Measurements from ENCODE around the gene CHRNA4.

The CHRNA4 gene

DNA sequence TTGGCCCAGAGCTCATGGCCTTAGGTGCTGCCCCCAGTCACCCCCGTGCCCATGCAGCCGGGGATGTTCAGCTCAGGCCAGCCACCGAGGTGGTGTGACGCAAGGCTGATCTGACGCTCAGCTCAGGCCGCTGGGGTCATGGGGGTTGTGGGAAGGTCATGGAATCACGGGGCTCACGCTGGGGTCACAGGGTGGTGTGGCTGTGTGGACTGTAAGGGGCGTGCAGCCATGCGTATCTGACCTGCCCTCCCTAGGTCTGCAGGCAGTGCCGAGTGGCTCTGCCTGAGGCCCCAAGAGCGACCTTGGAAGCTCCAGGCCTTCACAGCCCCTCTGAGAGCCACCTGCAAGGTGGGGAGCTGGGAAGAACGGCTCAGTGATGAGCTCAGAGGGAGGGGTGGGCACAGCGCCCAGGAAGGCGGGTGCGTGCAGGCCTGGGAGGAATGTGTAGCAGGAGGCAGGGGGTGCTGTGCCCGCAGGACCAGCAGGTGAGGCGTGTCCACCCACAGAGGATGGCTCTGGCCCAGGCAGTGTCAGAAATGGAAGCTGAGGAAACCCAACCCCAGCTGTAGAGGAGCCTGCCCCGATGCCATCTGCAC lies 27.8 kb downstream of the CHRNA4 start:
- no peak for DNase-seq (ENCODE audit: low read depth)

DNA sequence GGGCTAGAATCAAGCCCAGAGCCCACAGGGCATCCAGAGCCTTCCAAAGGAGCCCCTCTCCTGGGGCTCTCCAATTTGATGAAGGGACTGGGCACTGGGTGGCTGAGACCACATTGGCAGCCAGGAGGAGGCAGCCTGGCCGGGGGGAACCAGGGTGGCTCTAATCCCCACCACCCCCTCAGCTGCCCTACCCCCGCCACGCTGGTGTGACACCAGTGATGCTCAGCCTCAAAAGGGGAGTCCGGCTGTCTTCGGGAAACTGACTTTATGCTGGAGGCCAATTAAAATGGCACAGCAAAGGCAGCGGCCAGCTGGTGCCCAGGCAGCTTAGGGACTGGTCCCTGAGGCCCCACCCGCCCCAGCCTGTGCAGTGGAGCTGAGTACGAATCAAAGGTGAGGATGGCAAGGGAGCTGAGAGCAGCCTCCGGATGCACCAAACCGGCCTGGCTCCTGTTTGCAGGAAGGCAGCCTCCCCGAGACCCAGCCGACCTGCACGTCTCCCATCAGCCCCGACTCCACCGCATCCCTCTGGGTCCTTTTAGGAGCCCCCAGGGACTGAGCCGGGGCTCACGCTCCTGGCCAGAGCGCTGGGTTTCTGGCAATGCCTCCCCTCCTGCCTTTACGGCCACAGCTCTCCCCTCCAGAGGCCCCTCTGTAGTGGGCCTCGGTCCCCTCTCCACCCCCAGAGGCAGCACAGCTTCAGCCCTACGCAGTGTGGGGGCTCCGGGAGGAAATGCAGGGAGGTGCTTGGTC lies 28.5 kb downstream of the CHRNA4 start:
- DNase-seq (ENCODE audit: low read depth) = no peak

DNA sequence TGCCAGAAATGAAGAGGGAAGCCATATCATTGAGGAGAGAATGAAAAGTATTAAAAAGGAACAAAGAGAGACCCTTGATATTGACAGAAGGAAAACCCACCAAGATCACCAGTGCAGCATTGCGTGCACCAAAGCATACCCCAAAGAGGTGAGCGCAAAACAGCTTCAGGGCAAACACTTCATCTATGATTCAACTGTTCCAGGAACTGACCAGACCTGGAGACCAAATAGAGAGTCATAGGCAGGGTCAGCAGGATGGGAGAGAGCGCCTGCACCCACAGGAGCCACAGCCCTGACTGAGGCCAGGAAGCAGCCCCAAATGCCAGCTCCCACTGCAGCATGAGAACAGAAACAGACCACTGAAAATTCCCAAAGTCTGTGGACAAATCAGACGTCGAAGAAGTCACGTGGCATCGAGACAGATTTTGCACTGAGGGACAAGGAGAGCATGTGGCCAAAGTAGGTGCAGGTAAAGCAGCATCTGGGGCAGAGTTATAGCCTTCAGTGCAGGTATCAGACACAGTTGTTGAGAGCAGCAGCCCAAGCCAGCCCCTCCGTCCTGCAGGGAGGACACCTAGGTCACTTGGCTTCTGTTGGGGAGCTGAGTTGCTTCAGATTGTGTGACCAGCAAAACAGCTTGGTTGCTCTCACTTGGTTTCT lies 29.3 kb downstream of the CHRNA4 start:
- DNase-seq (ENCODE audit: low read depth) = no peak

DNA sequence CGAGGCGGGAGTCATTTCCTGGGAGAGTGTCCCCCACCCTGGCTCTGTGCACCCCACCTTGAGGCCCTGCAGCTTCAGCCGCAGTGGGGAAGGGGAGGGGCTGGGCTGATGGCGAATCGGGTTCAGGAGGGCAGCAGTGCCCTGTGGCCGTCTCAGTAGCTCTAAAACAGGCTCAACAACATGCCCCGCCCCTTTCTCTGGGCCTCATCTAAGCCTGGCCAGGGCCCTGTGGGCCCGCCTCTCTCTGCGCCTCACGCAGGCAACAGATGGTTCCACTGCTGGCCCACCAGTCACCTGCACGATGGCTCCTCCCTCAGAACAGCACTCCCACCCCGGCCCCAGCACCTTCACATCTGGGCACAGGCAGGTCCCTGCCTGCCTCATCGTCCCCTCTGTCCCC lies 30.2 kb downstream of the CHRNA4 start:
- no peak for DNase-seq (ENCODE audit: low read depth)

DNA sequence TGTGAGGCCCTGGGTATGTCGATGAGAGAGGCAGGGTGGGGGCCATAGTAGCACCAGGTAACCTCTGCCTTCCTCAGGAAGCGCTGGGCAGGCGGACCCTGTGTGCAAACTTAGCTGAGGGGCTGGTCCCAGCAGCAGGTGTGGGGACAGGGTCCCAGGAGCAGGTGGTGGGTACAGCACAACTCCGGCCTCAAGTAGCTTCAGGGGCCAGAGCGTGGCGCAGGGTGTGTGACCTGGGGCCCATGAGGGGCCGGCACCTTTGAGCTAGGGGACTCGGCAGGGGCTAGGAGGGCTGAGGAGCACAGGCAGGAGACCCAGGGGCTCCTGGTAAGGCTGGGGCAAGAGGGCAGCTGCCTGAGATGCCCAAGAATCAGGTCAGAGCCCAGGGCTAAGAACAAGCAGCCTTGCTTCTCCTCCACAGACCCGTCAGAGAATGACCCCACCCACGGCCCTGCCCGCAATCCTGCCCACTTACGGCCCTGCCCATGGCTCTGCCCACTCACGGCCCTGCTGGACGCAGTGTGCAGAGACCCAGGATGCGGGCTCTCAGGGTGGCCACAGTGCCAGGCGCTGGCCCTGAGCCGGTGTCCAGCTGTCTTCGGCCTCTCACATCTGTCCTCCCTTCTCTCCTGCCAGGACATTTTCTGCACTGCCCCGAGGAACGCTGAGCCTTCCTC lies 30.9 kb downstream of the CHRNA4 start:
- DNase-seq (ENCODE audit: low read depth) = no peak

DNA sequence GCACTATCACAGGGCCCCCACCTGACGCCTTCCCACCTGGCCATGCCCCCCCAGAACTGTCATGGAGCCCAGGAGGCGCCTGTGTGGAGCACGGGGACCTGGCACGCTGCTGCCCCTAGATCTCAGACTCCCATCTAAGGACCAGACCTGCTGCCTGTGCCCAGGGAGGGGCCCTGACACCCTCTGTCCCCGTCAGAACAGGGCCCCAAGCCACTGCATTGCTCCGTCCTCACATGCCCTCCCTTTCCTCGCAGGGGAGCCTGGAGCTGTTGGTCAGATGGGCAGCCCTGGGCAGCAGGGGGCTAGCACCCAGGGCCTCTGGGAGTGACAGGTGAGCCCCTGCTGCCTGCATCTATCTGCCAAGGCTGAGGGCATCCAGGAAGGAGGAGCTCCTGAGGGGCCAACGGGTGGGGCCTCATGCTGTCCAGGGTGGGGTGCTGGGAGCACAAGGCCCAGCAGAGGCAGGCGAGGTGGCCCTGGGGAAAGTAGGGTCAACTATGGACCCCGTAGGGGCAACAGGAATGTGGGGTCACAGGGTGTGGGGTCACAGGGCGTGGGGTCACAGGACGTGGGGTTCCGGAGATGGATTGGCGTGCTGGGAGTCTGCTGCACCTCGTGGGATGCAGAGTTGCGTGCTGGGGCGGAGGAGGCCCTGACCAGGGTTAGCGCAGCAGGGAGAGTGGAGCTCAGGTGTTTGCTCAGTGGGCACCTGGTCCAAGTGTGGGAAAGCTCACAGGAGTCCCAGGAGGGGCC lies 31.6 kb downstream of the CHRNA4 start:
- no peak for DNase-seq (ENCODE audit: low read depth)

DNA sequence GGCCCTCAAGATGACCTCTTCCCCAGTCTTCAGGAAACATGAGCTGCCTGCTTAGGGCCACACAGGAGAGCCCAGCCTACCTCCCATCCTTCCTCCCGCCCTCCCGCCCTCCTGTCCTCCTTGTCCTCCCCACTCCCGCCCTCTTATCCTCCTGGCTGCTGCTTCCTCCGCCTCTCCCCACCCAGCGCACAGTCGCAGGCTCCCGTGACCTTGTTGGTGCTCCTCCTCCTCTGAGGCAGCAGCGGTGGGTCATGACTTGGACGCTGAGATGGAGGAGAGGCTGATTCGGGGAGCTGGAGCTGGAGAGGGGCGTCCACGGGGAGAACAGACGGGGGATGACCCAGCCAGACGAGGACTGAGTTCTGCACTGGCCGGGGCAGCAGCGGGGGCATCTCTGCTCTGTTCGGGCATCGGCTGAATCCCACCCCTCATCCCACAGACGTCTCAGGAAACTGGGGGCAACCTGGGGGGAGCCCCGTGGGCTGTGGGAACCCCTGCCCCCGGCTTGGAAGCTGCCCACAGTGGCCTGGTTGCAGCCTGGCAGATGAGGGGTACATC lies 32.4 kb downstream of the CHRNA4 start:
- DNase-seq (ENCODE audit: low read depth) = no peak

DNA sequence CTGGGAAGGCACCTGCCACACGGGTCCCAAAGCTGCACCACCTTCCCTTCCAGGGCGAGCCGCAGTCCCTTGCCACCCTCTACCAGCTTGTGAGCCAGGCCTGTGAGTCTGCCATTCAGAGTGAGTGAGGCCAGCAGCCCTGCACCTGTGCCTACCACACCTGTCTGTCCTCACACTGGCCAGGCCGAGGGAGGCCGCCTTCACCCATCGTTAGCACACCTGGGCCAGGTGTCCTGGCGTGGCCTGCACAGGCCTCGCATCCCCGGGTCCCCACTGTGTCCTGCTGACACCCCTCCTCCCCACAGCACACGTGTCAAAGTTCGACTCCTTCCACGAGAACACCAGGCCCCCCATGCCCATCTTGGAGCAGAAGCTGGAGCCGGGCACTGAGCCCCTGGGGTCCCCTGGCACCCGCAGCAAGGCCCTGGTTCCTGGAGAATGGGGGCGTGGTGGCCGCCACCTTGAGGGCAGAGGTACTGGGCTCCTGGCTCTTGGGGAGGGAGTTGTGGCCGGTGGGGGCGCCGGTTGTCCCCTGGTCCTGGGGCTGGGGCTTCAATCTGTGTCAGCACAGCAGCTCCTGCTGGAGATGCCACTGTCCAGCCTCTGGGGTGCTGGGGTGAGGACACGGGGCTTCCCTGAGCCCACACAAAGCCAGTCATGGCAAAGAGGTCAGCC lies 33.0 kb downstream of the CHRNA4 start:
- DNase-seq (ENCODE audit: low read depth) = no peak

DNA sequence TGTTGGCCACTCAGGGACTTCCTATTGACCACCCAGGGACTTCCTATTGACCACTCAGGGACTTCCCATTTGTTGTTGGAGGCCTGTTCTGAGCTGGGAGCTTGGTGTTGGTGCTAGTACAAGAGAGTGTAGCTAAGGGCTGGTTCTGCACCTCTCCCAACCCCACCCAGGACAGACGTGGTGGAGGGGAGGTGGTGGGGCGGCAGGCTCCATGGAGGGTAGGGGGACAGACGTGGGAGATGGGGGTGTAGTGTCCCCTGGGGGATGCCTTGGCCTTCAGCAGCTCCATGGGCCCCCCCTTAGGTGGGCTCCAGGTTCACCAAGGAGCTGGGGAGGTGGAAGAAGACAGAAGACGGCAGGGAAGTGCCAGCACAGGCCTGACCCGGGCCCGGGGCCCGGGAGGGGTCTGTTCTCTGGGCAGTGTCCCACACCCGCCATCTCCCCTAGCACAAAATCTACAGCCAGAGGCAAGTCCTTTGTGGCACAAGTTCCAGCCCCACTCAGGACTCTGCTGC lies 33.9 kb downstream of the CHRNA4 start:
- no peak for DNase-seq (ENCODE audit: low read depth)

DNA sequence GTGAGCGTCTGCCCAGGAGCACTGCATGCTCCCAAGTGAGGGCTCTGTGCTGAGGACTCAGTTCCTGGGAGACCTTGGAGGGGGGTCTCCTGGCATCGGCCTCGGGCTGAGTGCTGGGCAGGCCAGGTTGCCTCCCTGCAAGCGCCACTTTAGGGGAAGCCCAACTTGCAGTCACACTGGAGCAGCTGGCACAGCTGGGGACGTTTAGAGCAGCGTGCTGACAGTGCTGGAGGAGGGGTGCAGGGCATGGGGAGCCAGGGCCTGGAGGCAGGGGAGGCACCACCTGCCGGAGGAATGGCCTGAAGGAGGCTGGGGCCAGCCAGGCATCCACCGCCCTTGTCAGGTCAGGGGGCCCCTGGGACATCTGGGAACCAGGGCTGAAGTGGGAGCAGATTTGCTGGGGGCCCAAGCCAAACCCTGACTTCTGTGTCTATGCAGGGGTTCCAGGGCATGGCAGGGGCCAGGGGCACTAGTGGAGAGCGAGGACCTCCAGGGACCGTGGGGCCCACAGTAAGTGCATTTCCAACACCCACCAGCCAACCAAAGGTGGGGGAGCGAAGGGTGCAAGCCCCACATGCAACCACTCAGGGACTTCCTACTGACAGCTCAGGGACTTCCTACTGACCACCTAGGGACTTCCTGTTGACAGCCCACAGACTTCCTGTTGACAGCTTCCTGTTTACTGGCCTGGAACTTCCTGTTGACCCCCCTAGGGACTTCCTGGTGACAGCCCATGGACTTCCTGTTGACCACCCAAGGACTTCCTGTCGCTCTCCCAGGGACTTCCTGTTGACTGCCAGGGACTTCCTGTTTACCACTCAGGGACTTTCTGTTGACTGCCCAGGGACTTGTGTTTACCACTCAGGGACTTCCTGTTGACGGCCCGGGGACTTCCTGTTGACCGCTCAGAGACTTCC lies 34.6 kb downstream of the CHRNA4 start:
- no peak for DNase-seq (ENCODE audit: low read depth)

DNA sequence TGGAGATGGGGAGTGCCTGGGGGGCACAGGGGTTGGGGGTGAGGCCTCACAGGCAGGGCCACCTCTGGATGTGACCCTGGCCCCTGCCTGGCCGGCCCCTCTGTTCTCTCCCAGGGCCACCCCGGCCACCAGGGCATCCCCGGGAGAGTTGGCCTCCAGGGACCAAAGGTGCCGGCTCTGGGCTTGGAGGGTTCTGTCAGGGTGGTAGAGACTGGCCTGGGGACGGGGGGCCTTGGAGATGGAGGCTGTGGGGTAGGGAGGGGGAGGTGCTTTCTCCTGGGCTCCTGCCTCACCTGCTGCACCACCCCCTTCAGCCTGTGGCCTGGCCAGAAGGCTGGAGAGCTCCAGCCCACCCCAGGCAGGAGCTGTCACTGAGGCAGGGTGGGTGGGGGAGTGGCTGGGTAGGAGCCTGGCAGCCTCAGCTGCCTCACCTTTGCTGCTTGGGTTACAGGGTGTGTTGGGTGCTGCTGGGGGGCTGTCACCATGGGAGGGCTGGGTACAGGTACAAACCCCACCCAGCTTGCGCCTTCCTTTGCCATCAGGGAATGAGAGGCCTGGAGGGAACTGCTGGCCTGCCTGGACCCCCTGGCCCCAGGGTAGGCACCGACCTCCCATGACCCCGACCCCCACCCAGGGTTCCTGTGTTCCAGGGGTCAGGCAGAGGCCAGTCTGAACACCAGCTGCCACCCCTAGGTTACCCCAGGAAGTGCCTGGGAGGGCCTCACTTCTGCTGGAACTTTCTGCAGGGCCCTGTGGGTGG lies 35.4 kb downstream of the CHRNA4 start:
- no peak for DNase-seq (ENCODE audit: low read depth)

DNA sequence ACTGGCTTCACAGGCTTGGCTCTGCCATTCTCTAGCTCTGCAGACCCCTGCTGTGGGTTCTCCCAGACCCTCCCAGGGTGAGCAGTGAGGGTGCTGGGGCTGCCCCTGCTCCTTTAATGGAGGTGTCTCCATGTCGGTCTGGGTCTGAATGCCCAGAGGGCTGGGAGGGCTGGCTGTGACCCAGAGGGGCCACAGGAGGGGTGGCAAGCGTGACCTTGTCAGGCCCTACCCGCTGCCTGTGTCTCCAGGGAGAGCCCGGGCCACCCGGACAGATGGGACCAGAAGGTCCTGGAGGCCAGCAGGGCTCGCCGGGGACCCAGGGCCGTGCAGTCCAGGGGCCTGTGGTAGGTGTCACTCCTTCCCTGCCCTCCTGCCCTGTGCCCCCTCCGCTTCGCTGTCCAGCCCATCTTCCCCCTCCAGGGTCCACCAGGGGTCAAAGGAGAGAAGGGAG lies 36.1 kb downstream of the CHRNA4 start:
- DNase-seq (ENCODE audit: low read depth) = no peak

DNA sequence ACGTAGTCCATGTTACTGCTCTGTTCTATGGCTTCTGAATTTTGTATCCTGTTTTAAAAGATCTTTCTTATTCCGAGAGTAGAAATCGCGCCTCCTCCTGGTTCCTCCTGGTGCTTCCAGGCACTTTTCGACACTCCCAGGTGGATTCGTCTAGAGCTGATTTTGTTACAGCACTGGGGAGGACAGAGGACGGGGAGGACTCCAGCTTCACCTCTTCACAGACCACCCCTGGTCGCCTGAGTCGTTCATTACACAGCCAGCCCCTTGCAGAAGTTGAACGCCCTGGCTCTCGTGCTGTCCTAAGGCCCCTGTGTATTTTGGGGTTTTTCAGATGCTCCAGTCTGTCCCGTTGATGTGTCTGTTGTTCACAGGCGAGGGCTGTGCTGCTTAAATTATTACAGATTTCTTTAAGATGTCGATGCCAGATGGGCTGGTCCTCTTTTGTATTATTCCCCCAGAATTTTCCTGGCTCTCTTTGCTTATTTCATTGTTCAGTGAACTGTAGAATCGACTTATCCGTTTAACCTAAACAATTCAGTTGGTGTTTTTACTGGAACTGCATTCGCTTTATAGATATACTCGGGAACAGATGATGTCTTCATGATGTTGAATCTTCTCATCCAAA lies 37.7 kb downstream of the CHRNA4 start:
- DNase-seq (ENCODE audit: low read depth) = no peak

DNA sequence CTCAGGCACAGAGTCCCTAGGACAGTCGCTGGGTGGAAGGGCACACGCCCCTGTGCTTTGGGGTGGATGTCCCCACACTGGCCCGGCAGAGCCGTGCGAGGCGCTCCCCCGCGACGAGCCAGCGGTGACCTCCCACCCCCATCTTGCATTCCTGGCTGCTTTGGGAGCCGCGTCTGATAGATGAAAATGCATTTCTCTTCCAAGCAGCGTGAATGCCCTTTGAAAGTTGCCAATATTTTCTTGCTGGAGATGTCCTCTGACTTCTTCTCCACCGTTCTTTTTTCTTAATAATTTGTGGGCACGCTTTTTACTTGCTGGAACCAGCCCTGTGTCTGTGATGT lies 38.2 kb downstream of the CHRNA4 start:
- DNase-seq (ENCODE audit: low read depth) = no peak

DNA sequence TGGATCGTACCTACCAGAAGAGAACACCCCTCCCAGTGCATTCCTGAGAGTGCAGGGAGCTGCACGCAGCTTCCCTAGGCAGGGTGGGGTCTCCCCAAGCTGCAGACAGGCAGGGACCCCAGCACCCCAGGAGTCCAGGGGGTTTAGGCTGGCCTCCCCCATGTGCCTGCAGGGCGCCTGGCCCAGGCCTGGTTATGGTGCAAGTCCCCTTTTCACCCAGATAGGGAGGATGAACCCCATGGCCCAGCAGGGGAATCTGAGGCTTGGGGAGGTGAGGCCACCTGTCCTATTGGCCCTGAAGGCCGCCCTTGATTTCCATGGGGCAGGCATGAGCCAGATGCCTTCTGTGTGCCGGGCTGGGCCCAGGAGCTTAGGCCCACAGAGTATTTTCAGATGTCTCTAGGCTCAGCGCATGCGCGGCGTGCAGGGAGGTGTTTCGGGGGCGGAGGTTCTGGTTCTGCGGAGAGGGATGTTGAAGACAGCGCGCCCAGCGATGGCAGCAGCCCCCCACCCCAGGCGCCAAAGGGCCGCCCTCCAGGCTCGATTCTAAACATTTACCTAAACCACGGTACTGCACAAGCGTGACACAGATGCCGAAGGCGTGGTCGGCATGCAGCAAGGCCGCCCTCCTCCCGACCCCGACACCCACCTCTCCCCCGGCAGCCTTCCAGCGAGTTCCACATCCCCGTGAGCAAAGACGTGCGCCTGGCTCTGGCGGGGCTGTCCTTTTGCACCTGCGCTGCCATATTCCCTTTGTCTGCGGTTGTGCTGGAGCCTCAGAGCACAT lies 38.8 kb downstream of the CHRNA4 start:
- no peak for DNase-seq (ENCODE audit: low read depth)

DNA sequence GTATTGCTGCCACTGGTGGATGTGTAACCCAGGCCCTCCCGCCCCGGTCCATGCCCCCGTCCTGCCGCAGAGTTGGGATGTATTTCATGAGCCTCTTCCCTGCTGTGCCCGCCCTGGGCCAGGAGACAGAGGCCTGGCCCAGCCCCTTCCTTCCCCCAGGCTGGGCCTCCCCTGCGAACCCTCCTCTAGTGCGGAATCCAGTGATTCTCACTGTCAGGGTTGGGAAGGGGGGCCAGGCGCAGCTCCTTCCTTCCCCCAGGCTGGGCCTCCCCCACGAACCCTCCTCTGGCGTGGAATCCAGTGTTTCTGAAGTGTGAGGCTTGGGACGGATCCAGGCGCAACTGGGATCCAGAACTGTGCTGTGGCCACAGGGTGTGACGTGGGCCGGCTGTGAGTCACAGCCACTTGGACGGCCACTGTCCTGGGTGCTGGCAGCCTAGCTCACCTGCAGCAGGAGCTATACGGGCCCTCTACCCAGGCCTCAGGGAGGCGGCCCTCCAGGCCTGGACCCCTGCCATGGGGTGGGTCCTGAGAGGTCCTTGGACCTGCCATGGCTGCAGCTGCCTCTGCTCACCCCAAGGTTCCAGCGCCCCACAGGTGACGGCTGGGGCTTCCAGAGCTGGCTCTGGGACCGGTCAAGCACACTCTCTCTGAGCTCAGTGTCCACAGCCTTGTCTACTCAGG lies 39.9 kb downstream of the CHRNA4 start:
- no peak for DNase-seq (ENCODE audit: low read depth)

DNA sequence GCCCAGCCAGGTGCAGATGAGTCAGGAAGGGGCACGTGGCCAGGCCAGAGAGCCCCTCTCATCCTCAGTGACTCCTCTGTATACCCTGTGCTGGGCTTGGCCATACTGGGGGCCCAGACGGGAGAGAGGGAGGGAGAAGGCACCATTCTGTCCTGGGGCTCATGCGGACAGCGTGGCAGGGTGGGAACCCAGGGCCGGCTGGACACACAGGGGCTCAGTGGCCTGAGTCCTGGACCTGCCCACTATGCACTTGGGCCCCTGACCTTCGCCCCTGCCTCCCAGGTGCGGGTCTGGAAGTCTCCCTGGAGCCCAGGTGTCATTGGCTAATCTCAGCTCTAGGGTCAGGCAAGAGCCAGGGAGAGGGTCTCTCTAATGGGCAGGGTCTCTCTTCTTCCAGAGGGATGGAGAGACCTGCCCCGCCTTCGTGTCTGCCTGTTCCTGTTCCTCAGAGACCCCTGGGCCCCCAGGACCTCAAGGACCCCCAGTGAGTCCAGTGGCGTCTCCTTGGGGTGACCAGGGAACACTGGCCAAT lies 40.5 kb downstream of the CHRNA4 start:
- DNase-seq (ENCODE audit: low read depth) = no peak

All from stimulated activated CD8-positive, alpha-beta memory T cell treated with anti-CD3 and anti-CD28 coated beads, Interleukin-4, amount 100 ng/mL, for 24 hours (primary cell).